NCI-H2081 treated with DMSO at 0.1 percent for 48 hours (cell line): ENCODE results near the gene CEP164.

ENCODE experiments used
- DNase-seq: peaks from one replicate; lab custom pipeline; 2025; lab: John Stamatoyannopoulos, UW

CEP164 gene

GRCh38 chr11:117366875-117367274, 39.2 kb downstream of the CEP164 start:
- DNase-seq: no peak

- DNase-seq: no peak
These were observed 41.9 kb downstream of the CEP164 start for GRCh38 chr11:117369534-117369933.

- DNase-seq: no peak
These were observed 43.8 kb downstream of the CEP164 start for GRCh38 chr11:117371453-117371852.

GRCh38 chr11:117374316-117375055, 46.8 kb downstream of the CEP164 start:
- DNase-seq: no peak

GRCh38 chr11:117375960-117376359, 48.3 kb downstream of the CEP164 start:
- no peak for DNase-seq

GRCh38 chr11:117376517-117376916, 48.9 kb downstream of the CEP164 start:
- no peak for DNase-seq

- DNase-seq: no peak
These were observed 51.6 kb downstream of the CEP164 start for GRCh38 chr11:117378976-117379865.

GRCh38 chr11:117380676-117381075, 53.0 kb downstream of the CEP164 start:
- DNase-seq: no peak

- no peak for DNase-seq
These were observed 54.1 kb downstream of the CEP164 start for GRCh38 chr11:117381481-117382387.

GRCh38 chr11:117382746-117383145, 55.1 kb downstream of the CEP164 start:
- DNase-seq: no peak

GRCh38 chr11:117384045-117384444, 56.4 kb downstream of the CEP164 start:
- no peak for DNase-seq

GRCh38 chr11:117385471-117385870, 57.8 kb downstream of the CEP164 start:
- no peak for DNase-seq

- DNase-seq: no peak
These were observed 58.3 kb downstream of the CEP164 start for GRCh38 chr11:117385906-117386305.

GRCh38 chr11:117387992-117388755, 60.5 kb downstream of the CEP164 start:
- no peak for DNase-seq

- no peak for DNase-seq
These were observed 63.1 kb downstream of the CEP164 start for GRCh38 chr11:117390743-117391142.

GRCh38 chr11:117391181-117391580, 63.5 kb downstream of the CEP164 start:
- no peak for DNase-seq

GRCh38 chr11:117392001-117392690, 64.5 kb downstream of the CEP164 start:
- no peak for DNase-seq

- no peak for DNase-seq
These were observed 65.3 kb downstream of the CEP164 start for GRCh38 chr11:117392979-117393378.

GRCh38 chr11:117394221-117394925, 66.7 kb downstream of the CEP164 start:
- no peak for DNase-seq

GRCh38 chr11:117395476-117395875, 67.8 kb downstream of the CEP164 start:
- no peak for DNase-seq
